ENCODE data around the gene OTOF.
A peak's percentile ranks its signal among the peaks of the same experiment; 100 is the strongest.

Gene OTOF

GRCh38 chr2:26449278-26450030 lies 28.5 kb downstream of the OTOF start:
- no peak for DNase-seq

GRCh38 chr2:26448651-26449050 lies 29.3 kb downstream of the OTOF start:
- DNase-seq: no peak

DNA sequence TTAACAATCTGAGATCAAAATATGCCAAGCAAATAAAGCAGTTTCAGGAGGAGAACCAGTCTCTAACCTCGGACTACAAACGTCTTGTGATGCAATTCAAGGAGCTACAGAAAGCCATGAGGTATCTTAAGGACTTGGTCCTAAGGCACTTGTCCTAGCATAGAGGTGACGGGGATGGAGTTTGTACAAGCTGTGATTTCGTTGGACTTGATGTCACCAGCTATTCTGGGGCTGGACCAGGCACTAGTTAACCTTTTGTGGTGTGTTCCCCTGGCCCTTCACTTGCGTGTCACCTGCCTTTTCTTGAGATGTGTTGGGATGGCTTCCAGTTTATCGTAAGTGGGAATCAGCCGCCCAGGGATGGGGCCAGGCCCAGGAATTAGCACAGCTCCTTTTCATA lies 33.7 kb downstream of the OTOF start:
- no peak for DNase-seq

GRCh38 chr2:26442707-26443106 lies 35.2 kb downstream of the OTOF start:
- DNase-seq: no peak

DNA sequence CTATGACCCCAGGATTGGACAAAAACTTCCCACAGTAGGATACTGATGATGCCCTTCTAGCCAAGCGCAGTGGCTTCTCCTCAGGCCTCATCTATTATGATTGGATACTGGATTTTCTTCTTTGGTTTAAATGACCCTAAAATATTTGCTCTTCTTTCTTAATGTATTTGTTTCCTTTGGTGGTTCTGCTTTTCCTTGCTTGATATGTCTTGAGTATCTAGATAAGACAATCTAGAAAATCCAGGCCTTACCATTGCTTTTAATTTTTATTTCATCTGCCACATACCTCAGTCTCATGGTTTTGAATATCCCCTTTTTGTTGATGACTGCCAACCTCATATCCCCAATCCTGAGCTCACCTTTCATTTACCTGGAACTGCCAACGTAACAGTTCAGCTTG lies 35.6 kb downstream of the OTOF start:
- no peak for DNase-seq

DNA sequence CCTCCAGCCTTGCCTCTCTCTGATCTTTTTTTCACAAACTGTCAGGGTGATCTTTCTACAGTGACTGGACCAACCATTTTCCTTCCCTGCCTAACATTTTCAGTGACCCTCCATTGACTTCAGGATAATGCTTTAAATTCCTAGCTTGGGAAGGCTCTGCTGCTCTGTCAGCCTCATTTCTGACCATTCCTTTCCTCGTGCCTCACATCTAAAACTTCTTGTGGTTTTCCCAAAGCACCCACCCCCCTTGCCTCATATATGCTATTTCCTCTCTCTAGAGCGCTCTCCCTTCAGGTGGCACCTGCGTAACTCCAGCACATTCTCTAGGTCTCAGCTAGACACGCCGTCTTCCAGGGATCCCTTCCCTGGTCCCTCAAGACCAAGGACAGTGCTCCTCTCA lies 39.0 kb downstream of the OTOF start:
- no peak for DNase-seq

DNA sequence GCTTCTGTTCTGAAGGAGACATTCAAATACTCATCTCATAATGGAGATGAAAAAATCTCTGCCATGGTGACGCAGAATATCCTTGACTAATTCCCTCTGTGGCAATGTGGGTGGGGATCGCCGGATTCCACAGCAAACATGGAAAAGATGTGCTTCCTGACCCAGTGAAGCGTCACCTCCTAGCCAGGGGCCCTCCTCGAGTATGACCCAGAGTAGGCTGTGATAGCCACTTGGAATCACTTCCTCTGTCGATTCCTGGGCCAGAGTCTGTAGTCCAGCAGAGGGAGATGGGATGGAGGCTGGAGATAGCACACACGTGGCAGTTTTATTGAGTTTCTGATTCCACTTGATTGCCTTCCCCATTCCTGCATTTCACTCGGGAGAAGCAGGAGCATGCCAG lies 39.4 kb downstream of the OTOF start:
- no peak for DNase-seq

DNA sequence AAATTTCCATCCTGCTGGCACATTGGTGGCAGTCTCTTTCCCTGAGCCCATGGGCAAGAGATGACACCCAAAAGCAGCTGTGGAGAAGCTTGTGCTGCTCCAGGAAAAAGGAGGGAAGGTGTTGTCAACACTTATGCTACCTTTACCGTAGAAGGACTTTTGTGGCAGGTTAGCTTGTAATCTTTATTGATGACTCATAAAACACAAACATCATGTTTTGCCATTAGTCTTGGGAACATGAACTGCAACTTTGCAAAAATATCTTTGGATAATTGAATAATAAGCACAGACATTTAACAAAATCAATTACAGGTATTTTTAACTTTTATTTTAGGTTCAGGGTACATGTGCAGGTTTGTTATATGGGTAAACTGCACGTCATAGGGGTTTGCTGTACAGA lies 42.8 kb downstream of the OTOF start:
- DNase-seq: no peak

DNA sequence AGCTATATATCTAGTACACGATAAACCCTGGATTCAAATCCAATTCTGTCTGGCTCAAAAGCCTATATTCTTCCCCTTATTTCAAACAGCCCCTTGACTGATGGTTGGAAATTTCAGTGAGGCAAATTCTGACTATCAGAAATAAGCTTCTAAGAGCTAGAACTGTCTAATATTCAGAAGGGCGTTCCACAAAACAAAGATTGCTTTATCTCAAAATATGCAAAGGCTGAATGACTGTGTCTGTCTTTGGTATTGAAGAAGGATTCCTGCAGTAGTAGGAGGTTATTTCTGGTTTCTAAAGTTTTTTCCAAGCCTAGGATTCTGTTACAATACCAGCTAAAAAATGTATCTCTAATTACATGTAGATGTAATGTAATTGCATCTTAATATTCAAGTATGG lies 45.1 kb downstream of the OTOF start:
- no peak for DNase-seq

DNA sequence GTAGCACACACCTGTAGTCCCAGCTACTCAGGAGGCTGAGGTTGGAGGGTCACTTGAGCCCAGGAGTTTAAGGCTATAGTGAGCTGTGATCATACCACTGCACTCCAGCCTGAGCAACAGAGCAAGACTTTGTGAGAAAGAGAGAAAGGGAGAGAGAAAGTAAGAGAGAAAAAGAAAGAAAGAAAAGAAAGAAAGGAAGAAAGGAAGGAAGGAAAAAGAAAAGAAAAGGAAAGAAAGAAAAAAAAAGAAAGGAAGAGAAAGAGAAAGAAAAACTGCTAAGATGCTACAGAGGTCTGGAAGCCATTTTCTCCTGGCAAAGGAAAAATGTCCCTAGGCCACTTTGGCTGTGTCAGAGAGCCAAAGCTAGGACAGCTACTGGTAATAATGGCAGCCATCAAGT lies 45.6 kb downstream of the OTOF start:
- no peak for DNase-seq

DNA sequence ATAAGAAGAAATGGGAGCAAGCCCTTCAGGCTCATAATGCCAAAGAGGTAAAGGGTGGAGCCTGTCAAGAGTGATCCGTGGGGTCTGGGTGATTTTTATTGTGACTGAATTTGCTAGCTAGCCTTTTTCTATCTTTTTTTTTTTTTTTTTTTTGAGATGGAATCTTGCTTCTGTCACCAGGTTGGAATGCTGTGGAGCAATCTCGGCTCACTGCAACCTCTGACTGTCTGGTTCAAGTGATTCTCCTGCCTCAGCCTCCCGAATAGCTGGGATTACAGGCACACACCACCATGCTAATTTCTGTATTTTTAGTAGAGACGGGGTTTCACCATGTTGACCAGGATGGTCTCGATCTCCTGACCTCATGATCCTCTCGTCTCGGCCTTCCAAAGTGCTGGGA lies 47.1 kb downstream of the OTOF start:
- DNase-seq: no peak

- DNase-seq: peak; percentile 37
These were observed 47.9 kb downstream of the OTOF start for GRCh38 chr2:26429779-26430578.

DNA sequence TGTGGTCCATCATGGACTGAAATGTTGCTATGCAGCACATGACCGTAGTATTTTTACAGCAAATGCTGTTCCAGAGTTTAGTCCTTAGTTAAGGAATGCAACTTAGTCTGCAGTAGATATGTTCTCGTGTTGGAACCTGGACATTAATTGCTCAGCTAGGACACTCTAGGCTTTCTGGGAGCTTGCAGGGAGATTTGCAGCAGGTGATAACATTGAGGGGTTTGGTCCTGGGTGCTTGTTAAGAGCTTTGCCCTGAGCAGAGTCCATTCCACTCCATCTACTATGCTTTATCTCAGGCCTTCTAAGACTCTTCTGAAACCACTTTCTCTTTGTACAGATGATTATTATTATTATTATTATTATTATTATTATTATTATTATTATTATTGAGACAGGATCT lies 49.1 kb downstream of the OTOF start:
- no peak for DNase-seq

DNA sequence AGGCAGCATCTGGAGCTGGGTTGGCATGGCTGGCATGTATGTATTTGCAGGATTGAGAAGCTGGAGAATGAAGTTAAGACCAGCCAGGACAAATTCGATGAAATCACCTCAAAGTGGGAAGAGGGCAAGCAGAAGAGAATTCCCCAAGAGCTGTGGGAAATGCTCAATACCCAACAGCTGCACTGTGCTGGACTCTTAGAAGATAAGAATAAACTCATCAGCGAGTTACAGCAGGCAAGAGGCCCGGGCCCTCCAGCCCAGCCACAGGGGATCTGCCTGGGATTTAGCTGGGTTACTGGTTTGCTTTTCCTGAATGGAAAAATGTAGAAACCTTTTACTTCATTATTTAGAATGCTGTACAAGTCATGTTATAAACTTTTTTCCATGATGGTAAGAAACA lies 53.7 kb downstream of the OTOF start:
- no peak for DNase-seq

GRCh38 chr2:26423750-26424149 lies 54.2 kb downstream of the OTOF start:
- no peak for DNase-seq

DNA sequence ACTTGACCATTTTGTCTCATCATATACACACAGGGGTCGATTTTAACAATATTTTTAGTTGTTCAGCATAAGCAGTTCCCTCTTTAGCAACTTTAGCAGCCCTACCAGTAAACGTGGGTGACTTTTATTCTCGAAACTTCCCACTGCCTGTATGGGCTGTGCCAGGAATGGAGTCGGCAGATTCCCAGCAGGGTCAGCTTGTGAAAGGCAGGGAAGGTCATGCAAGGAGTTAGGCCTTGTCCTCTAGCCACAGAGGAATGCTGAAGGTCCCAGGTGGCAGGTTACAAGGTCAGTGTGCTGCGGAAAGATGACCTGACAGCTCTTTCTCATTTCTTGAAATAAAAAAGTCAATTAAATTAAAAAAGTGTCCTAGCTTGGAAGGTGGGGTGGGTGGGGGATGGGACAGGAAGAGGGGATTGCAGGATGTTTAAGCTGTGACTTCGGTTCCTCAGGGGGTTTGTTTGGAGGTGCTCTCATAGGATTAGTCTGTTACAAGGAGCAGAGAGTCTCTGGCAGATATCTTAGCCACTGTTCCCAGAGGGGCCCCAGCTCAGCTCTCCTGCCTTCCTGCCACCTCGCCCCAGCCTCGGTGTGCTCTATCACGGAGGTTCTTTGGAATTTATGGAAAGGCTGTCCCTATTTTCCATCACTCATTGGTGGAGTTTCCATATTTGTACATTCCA lies 54.8 kb downstream of the OTOF start:
- DNase-seq: no peak

- DNase-seq: no peak
These were observed 56.0 kb downstream of the OTOF start for GRCh38 chr2:26421961-26422360.

GRCh38 chr2:26414311-26414710 lies 63.6 kb downstream of the OTOF start:
- peak; percentile 8 for DNase-seq

- no peak for DNase-seq
These were observed 65.7 kb downstream of the OTOF start for GRCh38 chr2:26412091-26412673.

- DNase-seq: no peak
These were observed 66.5 kb downstream of the OTOF start for GRCh38 chr2:26411419-26411818.

- DNase-seq: no peak
These were observed 67.1 kb downstream of the OTOF start for GRCh38 chr2:26410764-26411243.

GRCh38 chr2:26409785-26410184 lies 68.1 kb downstream of the OTOF start:
- no peak for DNase-seq

DNA sequence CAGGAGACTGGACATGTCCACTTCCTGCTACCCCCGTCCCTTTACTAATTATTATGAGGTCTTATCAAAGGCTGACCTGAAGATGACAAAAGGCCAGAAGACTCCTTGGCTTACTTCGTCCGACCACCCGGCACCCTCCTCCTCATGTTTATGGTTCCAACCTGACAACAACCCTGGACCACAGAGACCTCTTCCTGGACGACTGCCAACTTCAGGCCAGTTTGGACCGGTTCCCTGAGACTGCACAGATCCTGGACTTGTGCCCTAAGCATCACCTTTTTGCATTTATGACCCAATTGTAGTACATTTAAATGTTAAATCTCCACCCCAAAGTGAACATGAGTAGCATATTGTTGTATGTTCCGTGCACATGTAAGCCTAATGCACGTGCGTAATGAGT lies 70.4 kb downstream of the OTOF start:
- DNase-seq: no peak
